Ovary (tissue), 9 donors: Measurements from ENCODE around the gene NUDCD3. TPM values are rescaled to one million over a fixed set of nuclear protein-coding genes. Genes with fewer than 3 reads are reported as not detected.

Experiments
- DNase-seq, 5 donors: peaks; one replicate each; pipeline ENCODE4 v3.0.0-alpha.2; 2019 to 2020
- H3K27ac ChIP-seq, 2 donors: fragments of 200-600 bp; one replicate each; pipeline versions ENCODE4 v1.5.1 to v1.8.0; 2019 to 2022
- H3K27me3 ChIP-seq: fragments of 200-600 bp; one replicate; pipeline ENCODE4 v1.8.0; 2022
- H3K36me3 ChIP-seq: fragments of 200-600 bp; sonication (generic); one replicate; pipeline ENCODE4 v1.5.1; 2019
- H3K4me1 ChIP-seq: one replicate; pipeline ENCODE4 v1.8.1; 2013; ENCODE audit warnings: mild to moderate bottlenecking, moderate library complexity; ENCODE audit not compliant: insufficient read depth
- H3K4me3 ChIP-seq: fragments of 200-600 bp; sonication (generic); one replicate; pipeline ENCODE4 v1.5.1; 2017
- H3K9me3 ChIP-seq, 2 donors: fragments of 200-600 bp in 1 of 2; sonication (generic) in 1 of 2; one replicate each; pipeline versions ENCODE4 v1.5.1 to v1.8.1; 2013 to 2019; ENCODE audit warnings: mild to moderate bottlenecking in 1 of 2, moderate library complexity in 1 of 2
- CTCF ChIP-seq, 3 donors: fragments of 450-650 bp in 2 of 3; fragments of 200-600 bp in 1 of 3; IDR thresholded peaks; one replicate each; pipeline versions ENCODE4 v1.5.1 to v1.8.0; 2016 to 2022; ENCODE audit warnings: antibody characterized with exemption in 3 of 3, mild to moderate bottlenecking in 1 of 3
- EP300 ChIP-seq: sonication (generic); formaldehyde crosslinking; IDR thresholded peaks from one replicate; pipeline ENCODE4 v1.6.1; 2017; ENCODE audit warnings: antibody characterized with exemption
- POLR2A ChIP-seq: fragments of 450-650 bp; IDR thresholded peaks from one replicate; pipeline ENCODE4 v1.6.1; 2017; ENCODE audit warnings: antibody characterized with exemption, mild to moderate bottlenecking, moderate library complexity
- WGBS, 3 donors: extraction: QIAGEN DNeasy Blood & Tissue Kit in 1 of 3; methylation state at CpG; one replicate each; pipeline versions ENCODE4 v1.1.5 to v1.1.7; 2013 to 2017; 5-methylcytosine and 5-hydroxymethylcytosine counted together
- intact Hi-C, 4 donors: fragments of 100-400 bp; cut with DNase I; formaldehyde crosslinking; loops; one replicate each; pipeline versions ENCODE4 v1.11.0 to v1.15.1; 2022 to 2023
- polyA plus RNA-seq, 2 donors: library from polyadenylated mRNA; stranded (reverse); fragments of 200-250 nt in 1 of 2; fragments of 350-450 nt in 1 of 2; fragmentation: Illumina TruSeq in 1 of 2; extraction: RNeasy Lipid Tissue Mini Kit (QIAGEN cat#74804) in 1 of 2; gene quantifications; one replicate each; pipeline ENCODE4 v1.2.3, GENCODE V29; 2013 to 2014
- total RNA-seq, 7 donors: library from RNA; depleted of rRNA in 2 of 7; stranded (reverse); fragments of >200 nt in 2 of 7; fragmentation: NEBNext Ultra II Directional in 3 of 7; extraction: Animal tissue kit (Norgen Biotek cat#: 25700) in 3 of 7; gene quantifications; one replicate each; pipeline versions ENCODE4 v1.1.0 to v1.2.4, GENCODE V29; 2016 to 2023
- donor health status: DM: no; HTN: no; CAD: no; lungs with moderate emphysema.
- donor health status: DM: no; HTN: no; CAD: no.
- donor health status: Bipolar disorder and iron deficiency.
- donor health status: DM: yes; HTN: yes; CAD: no.
- donor health status: DM: no; HTN: no; CAD: no.
- donor health status: DM: yes; HTN: yes; CAD: no.

Gene NUDCD3
- total and polyA plus RNA-seq, 9 donors: 32.1 to 117 (median 102) TPM

GRCh38 chr7:44346063-44346462, 144.4 kb downstream of the NUDCD3 start:
- intact Hi-C loops: no loop called here
- DNase-seq: no peak
- no peak overlapping the region for H3K4me3 ChIP-seq
- no peak overlapping the region for H3K27ac ChIP-seq
- WGBS, 3 donors: 92 to 93% (median 92%) methylated on average over 2 of the region's 2 CpGs
- TF ChIP-seq POLR2A (no peak), EP300 (no peak), CTCF (IDR thresholded peaks at IDR 0.05) (no peak)
- H3K4me1 ChIP-seq: no peaks in the 10 kb centered on the region
- no peaks in the 10 kb centered on the region for H3K27me3 ChIP-seq
- no peaks in the 10 kb centered on the region for H3K9me3 ChIP-seq
- no peaks in the 10 kb centered on the region for H3K36me3 ChIP-seq

- Histone ChIP-seq H3K27ac (no peak overlapping the region), H3K36me3 (no peaks in the 10 kb centered on the region), H3K27me3 (no peaks in the 10 kb centered on the region), H3K4me1 (no peaks in the 10 kb centered on the region), H3K4me3 (no peak overlapping the region), H3K9me3 (no peaks in the 10 kb centered on the region)
- intact Hi-C loops: no loop called here
- DNase-seq: no peak
- TF ChIP-seq POLR2A (no peak), CTCF (IDR thresholded peaks at IDR 0.05) (no peak), EP300 (no peak)
- WGBS, 3 donors: 74 to 85% (median 80%) methylated on average over 3 of the region's 3 CpGs
These were observed 149.1 kb downstream of the NUDCD3 start for GRCh38 chr7:44341401-44341800.

GRCh38 chr7:44338600-44338999, 151.9 kb downstream of the NUDCD3 start:
- 66 to 80% (median 79%) methylated on average over 3 of the region's 3 CpGs for WGBS, 3 donors

GRCh38 chr7:44336491-44336890, 154.0 kb downstream of the NUDCD3 start:
- H3K36me3 ChIP-seq: no peaks in the 10 kb centered on the region
- H3K4me3 ChIP-seq: no peak overlapping the region
- H3K27ac ChIP-seq: no peak overlapping the region
- H3K9me3 ChIP-seq: no peaks in the 10 kb centered on the region
- no peak for TF ChIP-seq EP300
- no peak for TF ChIP-seq CTCF (IDR thresholded peaks at IDR 0.05)
- TF ChIP-seq POLR2A: no peak
- DNase-seq: no peak
- H3K27me3 ChIP-seq: no peaks in the 10 kb centered on the region
- intact Hi-C loops: no loop called here
- peaks cover 5% of the 10 kb centered on the region for H3K4me1 ChIP-seq
- 90 to 94% (median 91%) methylated on average over 11 of the region's 11 CpGs for WGBS, 3 donors

More at GRCh38 chr7:44338600-44338999, 151.9 kb downstream of the NUDCD3 start:
- no peak overlapping the region for H3K4me3 ChIP-seq
- peaks cover 4% of the 10 kb centered on the region for H3K4me1 ChIP-seq
- H3K27me3 ChIP-seq: no peaks in the 10 kb centered on the region
- intact Hi-C loops: no loop called here
- no peaks in the 10 kb centered on the region for H3K9me3 ChIP-seq
- TF ChIP-seq POLR2A: no peak
- TF ChIP-seq CTCF (IDR thresholded peaks at IDR 0.05): no peak
- no peak for TF ChIP-seq EP300
- H3K27ac ChIP-seq: no peak overlapping the region
- no peak for DNase-seq
- H3K36me3 ChIP-seq: no peaks in the 10 kb centered on the region
